HCT116 (cell line): ENCODE data around the gene SETD3. TPM values are rescaled to one million over a fixed set of nuclear protein-coding genes. Genes with fewer than 3 reads are reported as not detected.

Experiments
- ATAC-seq: fragments of 200-7000 bp; cut with Tn5 transposase; 2 replicates; pipeline ENCODE4 v1.9.1; 2020; ENCODE audit warnings: mild to moderate bottlenecking, moderate library complexity
- BruUV-seq: library from RNA; stranded (reverse); fragments of 400-500 nt; replicated peaks from 2 replicates; lab custom pipeline; 2021; lab: Mats Ljungman, UMichigan
- CTCF ChIA-PET: fragments of 300-600 bp; sonication (Branson Sonifier 250); formaldehyde crosslinking; loops from one replicate; lab custom pipeline; 2021; ENCODE audit warnings: antibody characterized with exemption; lab: Charles Lee
- POLR2A ChIA-PET: fragments of 300-600, 350-600 bp; sonication (Branson Sonifier 250); formaldehyde crosslinking; loops from one replicate; lab custom pipeline; 2021; ENCODE audit warnings: antibody characterized with exemption; lab: Charles Lee
- RAD21 ChIA-PET, 2 experiments: fragments of 300-600 bp; sonication (Branson Sonifier 250); formaldehyde crosslinking; loops; one replicate each; lab custom pipeline; 2023; ENCODE audit warnings: low total read pairs in 2 of 2; ENCODE audit not compliant: uncharacterized antibody in 2 of 2, unreplicated experiment in 2 of 2, low non-redundant PET in 1 of 2; lab: Charles Lee
- DNase-seq: peaks from one replicate; pipeline ENCODE4 v3.0.0-alpha.2; 2010; ENCODE audit warnings: low read depth, low spot score
- H2AFZ ChIP-seq: fragments of 200-600 bp; shearing (Covaris generic), sonication (generic); 2 replicates; pipeline ENCODE4 v1.6.1; 2017; ENCODE audit warnings: low read depth, mixed run types, mixed read lengths, antibody characterized with exemption, low read length; ENCODE audit not compliant: poor library complexity, severe bottlenecking
- H3K27ac ChIP-seq: 2 replicates; pipeline ENCODE4 v1.5.1; 2012; ENCODE audit warnings: low read depth, low read length
- H3K27me3 ChIP-seq: fragments of 200-600 bp; sonication (generic); 2 replicates; pipeline ENCODE4 v1.6.1; 2016; ENCODE audit warnings: mixed run types, low read length, mixed read lengths; ENCODE audit not compliant: insufficient read depth
- H3K36me3 ChIP-seq, 2 experiments: fragments of 200-500 bp in 1 of 2; fragments of 200-600 bp in 1 of 2; sonication (Bioruptor generic) in 1 of 2; sonication (generic) in 1 of 2; 2 replicates each; pipeline versions ENCODE4 v1.5.1 to v1.6.1; 2014 to 2016; ENCODE audit warnings: low read length in 2 of 2, inconsistent platforms in 1 of 2, mixed read lengths in 1 of 2, mixed run types in 1 of 2; ENCODE audit not compliant: insufficient read depth in 2 of 2, control insufficient read depth in 1 of 2
- H3K4me1 ChIP-seq, 2 experiments: fragments of 200-600 bp in 1 of 2; sonication (generic) in 1 of 2; 2 replicates each; pipeline versions ENCODE4 v1.5.1 to v1.6.1; 2012 to 2017; ENCODE audit warnings: low read length in 2 of 2, inconsistent platforms in 1 of 2, mild to moderate bottlenecking in 1 of 2, mixed read lengths in 1 of 2, mixed run types in 1 of 2, moderate library complexity in 1 of 2; ENCODE audit not compliant: insufficient read depth in 2 of 2, control insufficient read depth in 1 of 2
- H3K4me2 ChIP-seq: fragments of 200-600 bp; sonication (generic); 2 replicates; pipeline ENCODE4 v1.6.1; 2017; ENCODE audit warnings: mixed run types, low read length, mixed read lengths
- H3K4me3 ChIP-seq, 2 experiments: fragments of 200-600 bp in 1 of 2; sonication (generic) in 1 of 2; replicated peaks in 1 of 2; 2 replicates each; pipeline ENCODE4 v1.5.1; 2011 to 2016; ENCODE audit warnings: low read length in 2 of 2, control low read depth in 1 of 2, low read depth in 1 of 2, mild to moderate bottlenecking in 1 of 2, mixed read lengths in 1 of 2, mixed run types in 1 of 2
- H3K79me2 ChIP-seq: fragments of 200-600 bp; sonication (generic); 2 replicates; pipeline ENCODE4 v1.6.1; 2017; ENCODE audit warnings: mild to moderate bottlenecking, mixed run types, low read length, moderate library complexity, mixed read lengths; ENCODE audit not compliant: insufficient read depth
- H3K9ac ChIP-seq: fragments of 200-600 bp; sonication (generic); 2 replicates; pipeline ENCODE4 v1.6.1; 2016; ENCODE audit warnings: low read length, mixed read lengths
- H3K9me2 ChIP-seq: fragments of 200-600 bp; sonication (generic), shearing (Covaris generic); 2 replicates; pipeline ENCODE4 v1.6.1; 2017; ENCODE audit warnings: mixed run types, mild to moderate bottlenecking, moderate library complexity; ENCODE audit not compliant: insufficient read depth
- H3K9me3 ChIP-seq, 2 experiments: fragments of 200-500 bp in 1 of 2; fragments of 200-600 bp in 1 of 2; sonication (Bioruptor generic) in 1 of 2; sonication (generic) in 1 of 2; 2 replicates each; pipeline ENCODE4 v1.6.1; 2014 to 2017; ENCODE audit warnings: low read length in 2 of 2, mixed read lengths in 2 of 2, inconsistent platforms in 1 of 2, low read depth in 1 of 2, mild to moderate bottlenecking in 1 of 2, mixed run types in 1 of 2, moderate library complexity in 1 of 2; ENCODE audit not compliant: control insufficient read depth in 1 of 2, insufficient read depth in 1 of 2
- H4K20me1 ChIP-seq: fragments of 200-600 bp; sonication (generic), shearing (Covaris generic); 2 replicates; pipeline ENCODE4 v1.6.1; 2017; ENCODE audit warnings: mixed run types, mild to moderate bottlenecking, moderate library complexity; ENCODE audit not compliant: insufficient read depth
- ATF3 ChIP-seq: IDR thresholded peaks from 2 replicates; pipeline ENCODE4 v1.6.1; 2012
- CBX3 ChIP-seq: IDR thresholded peaks from 2 replicates; pipeline ENCODE4 v1.6.1; 2012; ENCODE audit warnings: low read depth
- CTCF ChIP-seq, 3 experiments: fragments of 200-600 bp in 1 of 3; sonication (generic) in 1 of 3; IDR thresholded peaks in 2 of 3; conservative IDR thresholded peaks in 1 of 3; 2 replicates each; pipeline ENCODE4 v1.5.1; 2012 to 2017; ENCODE audit warnings: low read depth in 2 of 3, low read length in 2 of 3, antibody characterized with exemption in 1 of 3, borderline replicate concordance in 1 of 3, control low read depth in 1 of 3, mild to moderate bottlenecking in 1 of 3, mixed read lengths in 1 of 3, mixed run types in 1 of 3, moderate library complexity in 1 of 3; ENCODE audit not compliant: insufficient read depth in 1 of 3
- EGR1 ChIP-seq: IDR thresholded peaks from 2 replicates; pipeline ENCODE4 v1.6.1; 2012; ENCODE audit warnings: low read depth
- EZH2 ChIP-seq: fragments of 200-600 bp; sonication (generic); IDR thresholded peaks from 2 replicates; pipeline ENCODE4 v1.6.1; 2017; ENCODE audit warnings: antibody characterized with exemption, mixed run types
- EZH2phosphoT487 ChIP-seq: fragments of 200-600 bp; IDR thresholded peaks from 2 replicates; pipeline ENCODE4 v1.6.1; 2018; ENCODE audit warnings: antibody characterized with exemption, borderline replicate concordance
- JUND ChIP-seq: IDR thresholded peaks from 2 replicates; pipeline ENCODE4 v1.6.1; 2012
- MAX ChIP-seq: IDR thresholded peaks from 2 replicates; pipeline ENCODE4 v1.6.1; 2012
- RAD21 ChIP-seq: IDR thresholded peaks from 2 replicates; pipeline ENCODE4 v1.6.1; 2012; ENCODE audit warnings: low read depth, mild to moderate bottlenecking
- REST ChIP-seq: IDR thresholded peaks from 2 replicates; pipeline ENCODE4 v1.6.1; 2012; ENCODE audit warnings: low read depth
- SIN3A ChIP-seq: IDR thresholded peaks from 2 replicates; pipeline ENCODE4 v1.6.1; 2012; ENCODE audit warnings: low read depth
- SP1 ChIP-seq: IDR thresholded peaks from 2 replicates; pipeline ENCODE4 v1.6.1; 2012; ENCODE audit warnings: low read depth
- TCF7L2 ChIP-seq: IDR thresholded peaks from 2 replicates; pipeline ENCODE4 v1.7.0; 2011; ENCODE audit warnings: borderline replicate concordance, inconsistent platforms; ENCODE audit not compliant: insufficient read depth, insufficient read length; ENCODE audit errors: extremely low read depth
- YY1 ChIP-seq: IDR thresholded peaks from 2 replicates; pipeline ENCODE4 v1.6.1; 2011; ENCODE audit warnings: low read length, low read depth, moderate library complexity, mild to moderate bottlenecking; ENCODE audit not compliant: insufficient replicate concordance; ENCODE audit errors: extremely low read depth
- ZBTB33 ChIP-seq: IDR thresholded peaks from 2 replicates; pipeline ENCODE4 v1.6.1; 2011; ENCODE audit warnings: mild to moderate bottlenecking, low read length, moderate library complexity; ENCODE audit not compliant: insufficient replicate concordance; ENCODE audit errors: extremely low read depth
- ZFX ChIP-seq: fragments of 450-650 bp; IDR thresholded peaks from 2 replicates; pipeline ENCODE4 v1.6.1; 2017
- ZNF274 ChIP-seq: fragments of 200-500 bp; sonication (Bioruptor generic); IDR thresholded peaks from 2 replicates; pipeline ENCODE4 v1.6.1; 2014; ENCODE audit warnings: mild to moderate bottlenecking, low read depth, low read length, inconsistent platforms
- intact Hi-C: fragments of 100-400 bp; cut with micrococcal nuclease; formaldehyde crosslinking; loops from 2 replicates; pipeline ENCODE4 v1.10.0; 2022
- total RNA-seq: library from RNA; stranded (reverse); gene quantifications from one replicate; pipeline ENCODE4 v1.2.1, GENCODE V29; 2021; ENCODE audit not compliant: unreplicated experiment

Gene SETD3
- total RNA-seq, 1 experiment from 2014 or later, result 46.6 TPM

GRCh38 chr14:99352688-99353280 lies 127.9 kb downstream of the SETD3 start:
- TF ChIP-seq EZH2phosphoT487, result no peak
- TF ChIP-seq ZFX, result no peak
- TF ChIP-seq SP1, result no peak
- no peak for TF ChIP-seq TCF7L2
- TF ChIP-seq MAX, result no peak
- no peak for TF ChIP-seq CBX3
- no peak for TF ChIP-seq CTCF (IDR thresholded peaks at IDR 0.05 in 2 of 3, conservative IDR thresholded peaks at IDR 0.05 in 1 of 3; ENCODE audit: borderline replicate concordance in 1 of 3, insufficient read depth in 1 of 3, low read depth in 2 of 3, low read length in 2 of 3)
- no peak for TF ChIP-seq SIN3A
- TF ChIP-seq EGR1, result no peak
- TF ChIP-seq YY1, result no peak
- TF ChIP-seq ZBTB33, result no peak
- TF ChIP-seq REST, result no peak
- no peak for TF ChIP-seq RAD21
- TF ChIP-seq ZNF274, result no peak
- no peak for TF ChIP-seq EZH2
- no peak for TF ChIP-seq JUND
- TF ChIP-seq ATF3, result no peak
- no peaks in the 10 kb centered on the region for H3K9me3 ChIP-seq
- DNase-seq (no peak), ATAC-seq (no peak)
- intact Hi-C loops, result no loop called here
- H2AFZ ChIP-seq, result no peak overlapping the region
- H3K4me2 ChIP-seq, result no peak overlapping the region
- no peak overlapping the region for H3K27ac ChIP-seq
- POLR2A ChIA-PET, result no interaction called here
- RAD21 ChIA-PET, result no interaction called here
- no peaks in the 10 kb centered on the region for H4K20me1 ChIP-seq
- BruUV-seq, result no TSS peak
- no peaks in the 10 kb centered on the region for H3K4me1 ChIP-seq
- no peaks in the 10 kb centered on the region for H3K9me2 ChIP-seq
- H3K9ac ChIP-seq, result no peak overlapping the region
- CTCF ChIA-PET, result interaction anchor here (0.7 kb wide), 1 partner anchor 35 kb away, joined by 3 read pairs; no protein-coding TSS in a partner anchor
- no peak overlapping the region for H3K4me3 ChIP-seq
- H3K79me2 ChIP-seq, result no peaks in the 10 kb centered on the region
- no peaks in the 10 kb centered on the region for H3K36me3 ChIP-seq
- no peaks in the 10 kb centered on the region; the same call in 1 of the 2 replicates for H3K27me3 ChIP-seq
